HCT116 (cell line): ENCODE data around the gene IL36B. TPM values are rescaled to one million over a fixed set of nuclear protein-coding genes. Genes with fewer than 3 reads are reported as not detected.

Experiments
- ATAC-seq: fragments of 200-7000 bp; cut with Tn5 transposase; 2 replicates; pipeline ENCODE4 v1.9.1; 2020; ENCODE audit warnings: mild to moderate bottlenecking, moderate library complexity
- BruUV-seq: library from RNA; stranded (reverse); fragments of 400-500 nt; replicated peaks from 2 replicates; lab custom pipeline; 2021; lab: Mats Ljungman, UMichigan
- CTCF ChIA-PET: fragments of 300-600 bp; sonication (Branson Sonifier 250); formaldehyde crosslinking; loops from one replicate; lab custom pipeline; 2021; ENCODE audit warnings: antibody characterized with exemption; lab: Charles Lee
- POLR2A ChIA-PET: fragments of 300-600, 350-600 bp; sonication (Branson Sonifier 250); formaldehyde crosslinking; loops from one replicate; lab custom pipeline; 2021; ENCODE audit warnings: antibody characterized with exemption; lab: Charles Lee
- RAD21 ChIA-PET, 2 experiments: fragments of 300-600 bp; sonication (Branson Sonifier 250); formaldehyde crosslinking; loops; one replicate each; lab custom pipeline; 2023; ENCODE audit warnings: low total read pairs in 2 of 2; ENCODE audit not compliant: uncharacterized antibody in 2 of 2, unreplicated experiment in 2 of 2, low non-redundant PET in 1 of 2; lab: Charles Lee
- DNase-seq: peaks from one replicate; pipeline ENCODE4 v3.0.0-alpha.2; 2010; ENCODE audit warnings: low read depth, low spot score
- H2AFZ ChIP-seq: fragments of 200-600 bp; shearing (Covaris generic), sonication (generic); 2 replicates; pipeline ENCODE4 v1.6.1; 2017; ENCODE audit warnings: low read depth, mixed run types, mixed read lengths, antibody characterized with exemption, low read length; ENCODE audit not compliant: poor library complexity, severe bottlenecking
- H3K27ac ChIP-seq: 2 replicates; pipeline ENCODE4 v1.5.1; 2012; ENCODE audit warnings: low read depth, low read length
- H3K27me3 ChIP-seq: fragments of 200-600 bp; sonication (generic); 2 replicates; pipeline ENCODE4 v1.6.1; 2016; ENCODE audit warnings: mixed run types, low read length, mixed read lengths; ENCODE audit not compliant: insufficient read depth
- H3K36me3 ChIP-seq, 2 experiments: fragments of 200-500 bp in 1 of 2; fragments of 200-600 bp in 1 of 2; sonication (Bioruptor generic) in 1 of 2; sonication (generic) in 1 of 2; 2 replicates each; pipeline versions ENCODE4 v1.5.1 to v1.6.1; 2014 to 2016; ENCODE audit warnings: low read length in 2 of 2, inconsistent platforms in 1 of 2, mixed read lengths in 1 of 2, mixed run types in 1 of 2; ENCODE audit not compliant: insufficient read depth in 2 of 2, control insufficient read depth in 1 of 2
- H3K4me1 ChIP-seq, 2 experiments: fragments of 200-600 bp in 1 of 2; sonication (generic) in 1 of 2; 2 replicates each; pipeline versions ENCODE4 v1.5.1 to v1.6.1; 2012 to 2017; ENCODE audit warnings: low read length in 2 of 2, inconsistent platforms in 1 of 2, mild to moderate bottlenecking in 1 of 2, mixed read lengths in 1 of 2, mixed run types in 1 of 2, moderate library complexity in 1 of 2; ENCODE audit not compliant: insufficient read depth in 2 of 2, control insufficient read depth in 1 of 2
- H3K4me2 ChIP-seq: fragments of 200-600 bp; sonication (generic); 2 replicates; pipeline ENCODE4 v1.6.1; 2017; ENCODE audit warnings: mixed run types, low read length, mixed read lengths
- H3K4me3 ChIP-seq, 2 experiments: fragments of 200-600 bp in 1 of 2; sonication (generic) in 1 of 2; replicated peaks in 1 of 2; 2 replicates each; pipeline ENCODE4 v1.5.1; 2011 to 2016; ENCODE audit warnings: low read length in 2 of 2, control low read depth in 1 of 2, low read depth in 1 of 2, mild to moderate bottlenecking in 1 of 2, mixed read lengths in 1 of 2, mixed run types in 1 of 2
- H3K79me2 ChIP-seq: fragments of 200-600 bp; sonication (generic); 2 replicates; pipeline ENCODE4 v1.6.1; 2017; ENCODE audit warnings: mild to moderate bottlenecking, mixed run types, low read length, moderate library complexity, mixed read lengths; ENCODE audit not compliant: insufficient read depth
- H3K9ac ChIP-seq: fragments of 200-600 bp; sonication (generic); 2 replicates; pipeline ENCODE4 v1.6.1; 2016; ENCODE audit warnings: low read length, mixed read lengths
- H3K9me2 ChIP-seq: fragments of 200-600 bp; sonication (generic), shearing (Covaris generic); 2 replicates; pipeline ENCODE4 v1.6.1; 2017; ENCODE audit warnings: mixed run types, mild to moderate bottlenecking, moderate library complexity; ENCODE audit not compliant: insufficient read depth
- H3K9me3 ChIP-seq, 2 experiments: fragments of 200-500 bp in 1 of 2; fragments of 200-600 bp in 1 of 2; sonication (Bioruptor generic) in 1 of 2; sonication (generic) in 1 of 2; 2 replicates each; pipeline ENCODE4 v1.6.1; 2014 to 2017; ENCODE audit warnings: low read length in 2 of 2, mixed read lengths in 2 of 2, inconsistent platforms in 1 of 2, low read depth in 1 of 2, mild to moderate bottlenecking in 1 of 2, mixed run types in 1 of 2, moderate library complexity in 1 of 2; ENCODE audit not compliant: control insufficient read depth in 1 of 2, insufficient read depth in 1 of 2
- H4K20me1 ChIP-seq: fragments of 200-600 bp; sonication (generic), shearing (Covaris generic); 2 replicates; pipeline ENCODE4 v1.6.1; 2017; ENCODE audit warnings: mixed run types, mild to moderate bottlenecking, moderate library complexity; ENCODE audit not compliant: insufficient read depth
- CEBPB ChIP-seq: IDR thresholded peaks from 2 replicates; pipeline ENCODE4 v1.6.1; 2012; ENCODE audit warnings: low read depth
- ELF1 ChIP-seq: IDR thresholded peaks from 2 replicates; pipeline ENCODE4 v1.6.1; 2012; ENCODE audit warnings: low read depth, borderline replicate concordance
- JUND ChIP-seq: IDR thresholded peaks from 2 replicates; pipeline ENCODE4 v1.6.1; 2012
- POLR2A ChIP-seq: IDR thresholded peaks from 2 replicates; pipeline ENCODE4 v1.7.0; 2011; ENCODE audit warnings: borderline replicate concordance; ENCODE audit not compliant: insufficient read depth, insufficient read length; ENCODE audit errors: extremely low read depth
- POLR2AphosphoS5 ChIP-seq: IDR thresholded peaks from 2 replicates; pipeline ENCODE4 v1.6.1; 2011; ENCODE audit warnings: mild to moderate bottlenecking, low read depth, low read length, moderate library complexity
- RAD21 ChIP-seq: IDR thresholded peaks from 2 replicates; pipeline ENCODE4 v1.6.1; 2012; ENCODE audit warnings: low read depth, mild to moderate bottlenecking
- YY1 ChIP-seq: IDR thresholded peaks from 2 replicates; pipeline ENCODE4 v1.6.1; 2011; ENCODE audit warnings: low read length, low read depth, moderate library complexity, mild to moderate bottlenecking; ENCODE audit not compliant: insufficient replicate concordance; ENCODE audit errors: extremely low read depth
- intact Hi-C: fragments of 100-400 bp; cut with micrococcal nuclease; formaldehyde crosslinking; loops from 2 replicates; pipeline ENCODE4 v1.10.0; 2022
- total RNA-seq: library from RNA; stranded (reverse); gene quantifications from one replicate; pipeline ENCODE4 v1.2.1, GENCODE V29; 2021; ENCODE audit not compliant: unreplicated experiment
- TF ChIP-seq, protein P1 (sequence below), 3 experiments: fragments of 200-600 bp in 1 of 3; sonication (generic) in 1 of 3; IDR thresholded peaks in 2 of 3; conservative IDR thresholded peaks in 1 of 3; 2 replicates each; pipeline ENCODE4 v1.5.1; 2012 to 2017; ENCODE audit warnings: low read depth in 2 of 3, low read length in 2 of 3, antibody characterized with exemption in 1 of 3, borderline replicate concordance in 1 of 3, control low read depth in 1 of 3, mild to moderate bottlenecking in 1 of 3, mixed read lengths in 1 of 3, mixed run types in 1 of 3, moderate library complexity in 1 of 3; ENCODE audit not compliant: insufficient read depth in 1 of 3
- TF ChIP-seq, protein P2 (sequence below): IDR thresholded peaks from 2 replicates; pipeline ENCODE4 v1.6.1; 2012

Gene IL36B
- total RNA-seq, 1 experiment from 2014 or later: not detected

DNA sequence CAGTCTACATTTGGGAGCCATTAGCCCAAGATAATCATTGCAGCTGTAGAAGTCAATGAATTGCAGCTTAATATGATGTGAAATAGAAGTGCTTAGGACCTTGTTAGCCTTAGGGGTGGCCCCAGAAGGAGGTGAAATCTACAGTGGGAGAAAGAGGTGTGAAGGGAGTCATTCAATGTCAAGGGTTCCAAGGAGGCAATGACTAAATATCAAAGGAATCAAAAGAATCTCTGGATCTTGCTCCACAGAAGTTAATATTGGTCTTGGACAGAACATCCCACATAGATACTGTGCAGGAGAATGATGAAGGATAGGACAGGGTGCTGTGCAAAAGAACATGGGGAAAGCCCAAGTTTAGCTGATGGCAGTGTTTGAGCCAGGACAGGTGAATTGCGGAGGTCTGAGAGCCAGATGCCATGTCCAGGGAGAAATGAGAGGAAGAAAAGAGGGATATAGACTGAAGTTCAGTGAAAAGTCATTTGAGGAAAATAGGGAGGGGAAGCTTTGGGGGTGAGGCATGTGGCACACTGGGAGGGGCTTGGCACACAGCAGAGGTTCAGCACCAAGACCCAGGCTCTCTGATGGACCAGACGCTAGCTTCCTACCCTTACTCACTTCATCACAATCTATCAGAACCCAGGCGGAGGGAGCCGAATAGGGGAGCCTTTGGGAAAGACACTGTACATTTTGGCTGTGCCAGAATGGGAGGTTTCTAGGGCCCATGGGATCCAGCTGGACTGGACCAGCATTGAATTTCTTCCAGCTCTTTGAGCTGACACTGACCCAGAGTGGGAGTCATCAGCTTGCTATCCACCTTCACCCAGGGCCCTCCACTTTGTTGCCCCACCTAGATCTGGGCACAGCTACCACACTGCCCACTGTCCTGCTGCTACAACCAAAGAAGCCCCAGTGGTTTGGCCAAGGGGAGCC lies 17.3 kb upstream of the IL36B start:
- intact Hi-C loops: no loop called here
- Histone ChIP-seq H3K27ac (no peak overlapping the region), H3K9me3 (no peaks in the 10 kb centered on the region), H3K4me2 (no peak overlapping the region), H3K79me2 (no peaks in the 10 kb centered on the region), H3K27me3 (no peaks in the 10 kb centered on the region), H3K36me3 (no peaks in the 10 kb centered on the region), H4K20me1 (no peaks in the 10 kb centered on the region), H3K9me2 (no peaks in the 10 kb centered on the region), H3K4me1 (peaks cover 0 to 6% of the 10 kb centered on the region in 2 experiments; a peak in 2 of 4 replicates), H3K4me3 (no peak overlapping the region), H3K9ac (no peak overlapping the region), H2AFZ (no peak overlapping the region)
- TF ChIP-seq RAD21 (no peak), ELF1 (no peak), CEBPB (no peak), POLR2A (no peak), YY1 (no peak), JUND (no peak), POLR2AphosphoS5 (no peak)
- TF ChIP-seq, protein P1, sequence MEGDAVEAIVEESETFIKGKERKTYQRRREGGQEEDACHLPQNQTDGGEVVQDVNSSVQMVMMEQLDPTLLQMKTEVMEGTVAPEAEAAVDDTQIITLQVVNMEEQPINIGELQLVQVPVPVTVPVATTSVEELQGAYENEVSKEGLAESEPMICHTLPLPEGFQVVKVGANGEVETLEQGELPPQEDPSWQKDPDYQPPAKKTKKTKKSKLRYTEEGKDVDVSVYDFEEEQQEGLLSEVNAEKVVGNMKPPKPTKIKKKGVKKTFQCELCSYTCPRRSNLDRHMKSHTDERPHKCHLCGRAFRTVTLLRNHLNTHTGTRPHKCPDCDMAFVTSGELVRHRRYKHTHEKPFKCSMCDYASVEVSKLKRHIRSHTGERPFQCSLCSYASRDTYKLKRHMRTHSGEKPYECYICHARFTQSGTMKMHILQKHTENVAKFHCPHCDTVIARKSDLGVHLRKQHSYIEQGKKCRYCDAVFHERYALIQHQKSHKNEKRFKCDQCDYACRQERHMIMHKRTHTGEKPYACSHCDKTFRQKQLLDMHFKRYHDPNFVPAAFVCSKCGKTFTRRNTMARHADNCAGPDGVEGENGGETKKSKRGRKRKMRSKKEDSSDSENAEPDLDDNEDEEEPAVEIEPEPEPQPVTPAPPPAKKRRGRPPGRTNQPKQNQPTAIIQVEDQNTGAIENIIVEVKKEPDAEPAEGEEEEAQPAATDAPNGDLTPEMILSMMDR (IDR thresholded peaks at IDR 0.05 in 2 of 3, conservative IDR thresholded peaks at IDR 0.05 in 1 of 3; ENCODE audit: borderline replicate concordance in 1 of 3, insufficient read depth in 1 of 3, low read depth in 2 of 3, low read length in 2 of 3): no peak
- TF ChIP-seq, protein P2, sequence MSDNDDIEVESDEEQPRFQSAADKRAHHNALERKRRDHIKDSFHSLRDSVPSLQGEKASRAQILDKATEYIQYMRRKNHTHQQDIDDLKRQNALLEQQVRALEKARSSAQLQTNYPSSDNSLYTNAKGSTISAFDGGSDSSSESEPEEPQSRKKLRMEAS: no peak
- BruUV-seq: no TSS peak
- ChIA-PET RAD21 (no interaction called here), POLR2A (no interaction called here), CTCF (interaction anchor here (0.6 to 1.6 kb wide), 3 partner anchors 10 to 129 kb away, joined by 3 to 6 read pairs (median 4); no protein-coding TSS in a partner anchor)
- DNase-seq: no peak
- ATAC-seq: no peak
